HL-60 (cell line): Measurements from ENCODE around the gene SPEM2.

Experiments
- CTCF ChIP-seq: IDR thresholded peaks from one replicate; pipeline ENCODE4 v1.5.1; 2011; ENCODE audit warnings: low read length, control low read depth, inconsistent platforms; ENCODE audit not compliant: insufficient read depth
- GABPA ChIP-seq: IDR thresholded peaks from 2 replicates; pipeline ENCODE4 v1.6.1; 2012; ENCODE audit warnings: low read depth

GRCh38 chr17:7425316-7425715, at the start of gene SPEM2:
- no peak for TF ChIP-seq CTCF
- no peak for TF ChIP-seq GABPA
